ENCODE data around the gene NCSTN.

NCSTN gene

DNA sequence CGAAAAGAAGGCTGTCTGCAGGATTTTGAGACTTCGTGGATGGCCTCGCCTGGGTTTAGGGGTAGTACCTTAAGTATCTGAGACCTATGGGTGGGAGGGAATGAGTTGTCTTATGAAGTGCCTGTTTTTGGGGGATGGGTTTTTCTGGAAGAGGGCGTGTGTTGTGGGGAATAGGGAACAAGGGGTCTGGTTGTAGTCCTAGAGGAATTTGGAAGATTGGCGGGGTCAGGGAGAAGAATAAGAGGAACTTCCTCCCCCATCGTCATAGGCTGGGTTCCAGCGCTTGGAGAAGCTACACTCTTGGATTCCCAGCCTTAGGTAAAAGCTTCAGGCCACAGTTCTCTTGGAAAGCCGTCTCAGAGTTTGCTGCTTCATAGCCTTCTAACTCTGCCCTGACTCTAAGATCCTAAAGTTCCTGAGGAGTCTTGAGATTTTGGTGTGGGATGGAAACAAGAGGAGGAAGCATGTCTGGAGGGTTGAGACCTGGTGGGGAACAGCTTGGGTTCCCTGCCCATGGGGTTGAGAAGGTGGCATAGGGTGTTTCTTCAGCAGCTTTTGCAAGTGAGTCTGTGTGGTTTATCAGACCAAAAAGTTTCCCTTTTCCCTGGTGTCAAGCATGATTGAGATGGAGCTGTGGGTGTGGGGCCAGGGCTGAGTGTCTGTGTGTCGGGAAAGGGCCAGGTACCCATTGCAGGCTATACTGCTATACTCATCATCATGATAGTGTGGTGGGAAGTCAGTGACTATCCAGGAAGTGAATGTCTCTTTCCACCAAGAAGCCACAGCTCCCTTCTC lies 59.0 kb downstream of the NCSTN start:
- H3K27me3 ChIP-seq (replicated peaks; ENCODE audit: control insufficient read depth, insufficient read depth, low read length, poor library complexity, severe bottlenecking): peaks cover 15% of the 10 kb centered on the region
- H3K27ac ChIP-seq (ENCODE audit: insufficient read depth, low read length, poor library complexity, severe bottlenecking): no peak overlapping the region
- no peaks in the 10 kb centered on the region for H3K36me3 ChIP-seq (ENCODE audit: control insufficient read depth, insufficient read depth, low read length)
- no peak for DNase-seq
- H3K9me3 ChIP-seq (ENCODE audit: control insufficient read depth, low read length): no peaks in the 10 kb centered on the region
- H3K4me3 ChIP-seq (ENCODE audit: insufficient read depth, low read depth, low read length, poor library complexity, severe bottlenecking): no peak overlapping the region
- H3K4me1 ChIP-seq (ENCODE audit: control insufficient read depth, insufficient read depth, low read length, poor library complexity, severe bottlenecking): peaks cover 10% of the 10 kb centered on the region

DNA sequence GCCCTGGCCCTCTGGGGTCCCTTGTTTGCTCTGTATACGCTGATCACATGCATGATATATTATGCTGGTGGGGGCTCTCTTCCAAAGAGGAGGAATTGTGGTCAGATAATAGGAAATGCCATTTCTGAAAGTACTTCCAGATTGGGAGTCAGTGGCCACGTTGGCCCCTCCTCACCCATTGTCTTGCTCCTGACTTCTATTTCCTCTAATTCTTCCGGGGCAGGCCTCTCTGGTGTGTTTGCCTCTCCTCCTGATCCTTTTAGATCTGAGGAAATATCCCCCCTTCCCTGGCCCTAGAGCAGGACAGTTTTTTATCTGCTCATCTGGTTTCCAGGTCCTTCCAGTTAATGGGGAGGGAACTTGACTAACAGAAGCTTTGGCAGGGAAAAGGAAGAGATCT lies 60.1 kb downstream of the NCSTN start:
- no peak for DNase-seq
- Histone ChIP-seq H3K9me3 (ENCODE audit: control insufficient read depth, low read length) (no peaks in the 10 kb centered on the region), H3K4me1 (ENCODE audit: control insufficient read depth, insufficient read depth, low read length, poor library complexity, severe bottlenecking) (peaks cover 10% of the 10 kb centered on the region), H3K4me3 (ENCODE audit: insufficient read depth, low read depth, low read length, poor library complexity, severe bottlenecking) (no peak overlapping the region), H3K27me3 (replicated peaks; ENCODE audit: control insufficient read depth, insufficient read depth, low read length, poor library complexity, severe bottlenecking) (peaks cover 15% of the 10 kb centered on the region), H3K36me3 (ENCODE audit: control insufficient read depth, insufficient read depth, low read length) (no peaks in the 10 kb centered on the region), H3K27ac (ENCODE audit: insufficient read depth, low read length, poor library complexity, severe bottlenecking) (no peak overlapping the region)

DNA sequence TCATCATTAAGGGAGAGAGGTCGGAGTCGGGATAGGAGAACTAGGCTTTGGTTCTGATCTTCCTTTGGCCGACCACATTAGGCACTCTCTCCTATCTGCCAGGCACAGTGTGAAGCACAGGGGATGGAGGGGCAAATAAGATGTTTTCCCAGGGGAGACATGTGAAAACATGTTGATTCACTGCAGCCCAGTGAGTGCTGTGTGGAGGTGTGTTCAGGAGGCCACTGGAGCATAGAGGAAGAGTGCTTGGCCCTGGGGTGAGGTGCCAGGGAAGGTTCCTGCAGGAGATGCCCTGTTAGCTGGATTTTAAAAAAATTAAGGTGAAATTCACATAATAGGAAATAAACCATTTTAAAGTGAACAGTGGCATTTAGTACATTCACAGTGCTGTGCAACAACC lies 60.9 kb downstream of the NCSTN start:
- Histone ChIP-seq H3K27ac (ENCODE audit: insufficient read depth, low read length, poor library complexity, severe bottlenecking) (no peak overlapping the region), H3K4me1 (ENCODE audit: control insufficient read depth, insufficient read depth, low read length, poor library complexity, severe bottlenecking) (peaks cover 10% of the 10 kb centered on the region), H3K27me3 (replicated peaks; ENCODE audit: control insufficient read depth, insufficient read depth, low read length, poor library complexity, severe bottlenecking) (peaks cover 15% of the 10 kb centered on the region), H3K36me3 (ENCODE audit: control insufficient read depth, insufficient read depth, low read length) (no peaks in the 10 kb centered on the region), H3K9me3 (ENCODE audit: control insufficient read depth, low read length) (no peaks in the 10 kb centered on the region), H3K4me3 (ENCODE audit: insufficient read depth, low read depth, low read length, poor library complexity, severe bottlenecking) (no peak overlapping the region)
- no peak for DNase-seq

- peaks cover 10% of the 10 kb centered on the region for H3K27me3 ChIP-seq (replicated peaks; ENCODE audit: control insufficient read depth, insufficient read depth, low read length, poor library complexity, severe bottlenecking)
- no peak overlapping the region for H3K27ac ChIP-seq (ENCODE audit: insufficient read depth, low read length, poor library complexity, severe bottlenecking)
- DNase-seq: no peak
- no peaks in the 10 kb centered on the region for H3K9me3 ChIP-seq (ENCODE audit: control insufficient read depth, low read length)
- no peak overlapping the region for H3K4me3 ChIP-seq (ENCODE audit: insufficient read depth, low read depth, low read length, poor library complexity, severe bottlenecking)
- H3K36me3 ChIP-seq (ENCODE audit: control insufficient read depth, insufficient read depth, low read length): no peaks in the 10 kb centered on the region
- peaks cover 7% of the 10 kb centered on the region for H3K4me1 ChIP-seq (ENCODE audit: control insufficient read depth, insufficient read depth, low read length, poor library complexity, severe bottlenecking)
Observed at GRCh38 chr1:160405331-160405877, 62.2 kb downstream of the NCSTN start.

GRCh38 chr1:160406131-160406968 lies 63.2 kb downstream of the NCSTN start:
- peaks cover 3% of the 10 kb centered on the region for H3K27me3 ChIP-seq (replicated peaks; ENCODE audit: control insufficient read depth, insufficient read depth, low read length, poor library complexity, severe bottlenecking)
- no peaks in the 10 kb centered on the region for H3K36me3 ChIP-seq (ENCODE audit: control insufficient read depth, insufficient read depth, low read length)
- no peak overlapping the region for H3K27ac ChIP-seq (ENCODE audit: insufficient read depth, low read length, poor library complexity, severe bottlenecking)
- no peak for DNase-seq
- no peaks in the 10 kb centered on the region for H3K9me3 ChIP-seq (ENCODE audit: control insufficient read depth, low read length)
- no peaks in the 10 kb centered on the region for H3K4me1 ChIP-seq (ENCODE audit: control insufficient read depth, insufficient read depth, low read length, poor library complexity, severe bottlenecking)
- no peak overlapping the region for H3K4me3 ChIP-seq (ENCODE audit: insufficient read depth, low read depth, low read length, poor library complexity, severe bottlenecking)

DNA sequence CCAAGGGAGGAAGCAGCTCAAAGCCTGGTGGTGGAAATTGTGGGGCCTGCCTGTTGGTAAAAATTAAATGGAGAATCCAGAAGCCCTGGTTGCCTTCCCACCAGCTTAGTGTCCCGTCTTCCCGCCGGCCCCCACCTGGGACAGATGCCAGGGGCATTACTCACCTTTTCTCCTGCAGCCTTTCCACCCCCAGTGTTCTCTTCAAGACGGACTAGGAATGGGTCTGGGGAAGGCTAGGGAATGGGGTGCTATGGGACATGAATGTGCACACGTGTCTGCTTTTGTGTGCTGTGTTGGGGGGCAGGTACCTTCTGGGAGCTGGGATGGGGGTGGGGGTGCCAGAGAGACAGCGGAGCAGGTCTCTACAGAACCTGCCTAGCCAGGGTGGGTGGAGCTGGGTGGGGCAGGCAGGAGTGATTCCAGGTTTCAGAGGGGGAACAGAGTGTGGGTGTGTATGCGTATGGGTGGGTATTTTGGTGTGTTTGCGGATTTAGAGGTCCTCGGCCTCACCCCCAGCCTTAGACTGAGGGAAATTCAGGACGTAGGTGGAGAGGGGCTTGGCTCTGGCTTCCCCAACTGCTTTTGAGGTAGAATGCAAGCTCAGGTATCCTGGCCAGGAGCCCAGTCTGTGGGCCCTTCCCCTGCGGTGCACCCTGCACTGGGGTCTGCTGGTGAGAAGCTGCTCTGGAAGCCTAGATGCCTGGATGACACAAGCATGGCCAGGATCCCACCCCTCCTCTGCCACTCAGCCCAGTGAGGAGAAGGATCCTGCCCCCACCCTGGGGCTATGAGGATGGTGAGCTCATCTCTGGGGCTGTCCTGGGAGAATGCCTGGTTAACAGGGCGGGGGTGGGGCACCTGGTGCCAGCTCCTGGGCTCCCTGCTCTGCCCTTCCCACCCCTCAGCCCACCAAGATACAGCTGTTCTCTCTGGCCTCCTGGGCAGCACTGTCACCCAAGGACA lies 64.9 kb downstream of the NCSTN start:
- H3K4me1 ChIP-seq (ENCODE audit: control insufficient read depth, insufficient read depth, low read length, poor library complexity, severe bottlenecking): no peaks in the 10 kb centered on the region
- H3K4me3 ChIP-seq (ENCODE audit: insufficient read depth, low read depth, low read length, poor library complexity, severe bottlenecking): no peak overlapping the region
- no peak overlapping the region for H3K27ac ChIP-seq (ENCODE audit: insufficient read depth, low read length, poor library complexity, severe bottlenecking)
- H3K27me3 ChIP-seq (replicated peaks; ENCODE audit: control insufficient read depth, insufficient read depth, low read length, poor library complexity, severe bottlenecking): no peaks in the 10 kb centered on the region
- DNase-seq: no peak
- H3K36me3 ChIP-seq (ENCODE audit: control insufficient read depth, insufficient read depth, low read length): no peaks in the 10 kb centered on the region
- no peaks in the 10 kb centered on the region for H3K9me3 ChIP-seq (ENCODE audit: control insufficient read depth, low read length)

All from effector memory CD4-positive, alpha-beta T cell (primary cell).